HepG2 (cell line): ENCODE data around the gene SCRT2. TPM values are rescaled to one million over a fixed set of nuclear protein-coding genes. Genes with fewer than 3 reads are reported as not detected.

Experiments
- CCDC6 ChIP-seq: sonication (generic); formaldehyde crosslinking; IDR thresholded peaks from 2 replicates; pipeline ENCODE4 v1.8.1; 2022; ENCODE audit warnings: mild to moderate bottlenecking, missing genetic modification reagents, moderate library complexity
- CSRNP1 ChIP-seq: sonication (generic); formaldehyde crosslinking; IDR thresholded peaks from 2 replicates; pipeline ENCODE4 v1.8.1; 2023; ENCODE audit warnings: mild to moderate bottlenecking, missing genetic modification reagents
- EHMT2 ChIP-seq: fragments of 200-600 bp; sonication (generic); IDR thresholded peaks from 2 replicates; pipeline ENCODE4 v1.7.0; 2017; ENCODE audit warnings: antibody characterized with exemption, low read depth, low read length, borderline replicate concordance
- FOXC1 ChIP-seq: sonication (generic); formaldehyde crosslinking; IDR thresholded peaks from 2 replicates; pipeline ENCODE4 v1.8.0; 2022; ENCODE audit warnings: mild to moderate bottlenecking, missing genetic modification reagents, borderline replicate concordance
- HINFP ChIP-seq: sonication (generic); formaldehyde crosslinking; IDR thresholded peaks from 2 replicates; pipeline ENCODE4 v1.4.0; 2020; ENCODE audit warnings: low read depth, mild to moderate bottlenecking, missing genetic modification reagents
- HNF1B ChIP-seq: sonication (generic); formaldehyde crosslinking; IDR thresholded peaks from 2 replicates; pipeline ENCODE4 v1.5.1; 2020; ENCODE audit warnings: mild to moderate bottlenecking, moderate library complexity, missing genetic modification reagents
- SMAD3 ChIP-seq: sonication (generic); formaldehyde crosslinking; IDR thresholded peaks from 2 replicates; pipeline ENCODE4 v1.4.0; 2020; ENCODE audit warnings: missing genetic modification reagents
- SYNCRIP ChIP-seq: fragments of 200-400 bp; formaldehyde crosslinking; IDR thresholded peaks from 2 replicates; pipeline ENCODE4 v1.6.1; 2018; ENCODE audit warnings: mild to moderate bottlenecking, low read depth, low read length; ENCODE audit not compliant: insufficient read depth
- TP53 ChIP-seq: sonication (generic); formaldehyde crosslinking; conservative IDR thresholded peaks from 2 replicates; pipeline ENCODE4 v1.4.0; 2020; ENCODE audit warnings: missing genetic modification reagents
- ZNF251 ChIP-seq: sonication (generic); formaldehyde crosslinking; IDR thresholded peaks from 2 replicates; pipeline ENCODE4 v1.9.0; 2021; ENCODE audit warnings: mild to moderate bottlenecking, missing genetic modification reagents
- ZNF256 ChIP-seq: sonication (generic); formaldehyde crosslinking; conservative IDR thresholded peaks from 2 replicates; pipeline ENCODE4 v1.4.0; 2020; ENCODE audit warnings: missing genetic modification reagents
- ZNF644 ChIP-seq: IDR thresholded peaks from 2 replicates; pipeline ENCODE4 v1.6.1; 2016; ENCODE audit warnings: low read depth
- ZNF7 ChIP-seq: IDR thresholded peaks from 2 replicates; pipeline ENCODE4 v1.6.1; 2016; ENCODE audit warnings: missing biosample characterization, missing genetic modification reagents
- ZNF839 ChIP-seq: sonication (generic); formaldehyde crosslinking; IDR thresholded peaks from 2 replicates; pipeline ENCODE4 v1.4.0; 2020; ENCODE audit warnings: missing genetic modification reagents, mild to moderate bottlenecking, borderline replicate concordance
- polyA plus RNA-seq, 8 experiments: library from polyadenylated mRNA; depleted of rRNA in 3 of 8; stranded (reverse) in 7 of 8; unstranded in 1 of 8; fragments of >200 nt; fragmentation: Illumina TruSeq in 4 of 8; extraction: Trizol in 4 of 8; gene quantifications; 2 replicates each; pipeline versions ENCODE4 v1.2.1 to v1.2.3, GENCODE V29; 2011 to 2016; ENCODE audit warnings: low read depth in 4 of 8, missing spikeins in 1 of 8, mixed read lengths in 1 of 8; ENCODE audit not compliant: insufficient read depth in 1 of 8
- total RNA-seq, 5 experiments: library from RNA; depleted of rRNA; stranded (reverse); fragments of >200 nt; fragmentation: Illumina TruSeq; extraction: Trizol; gene quantifications; 2 replicates each; pipeline ENCODE4 v1.2.3, GENCODE V29; 2016; ENCODE audit warnings: low read depth in 1 of 5
- TF ChIP-seq, protein P1 (sequence below): IDR thresholded peaks from 2 replicates; pipeline ENCODE4 v1.6.1; 2018; ENCODE audit warnings: missing genetic modification reagents
- TF ChIP-seq, protein P2 (sequence below): sonication (generic); formaldehyde crosslinking; IDR thresholded peaks from 2 replicates; pipeline ENCODE4 v1.5.0; 2020; ENCODE audit warnings: missing genetic modification reagents
- TF ChIP-seq, protein P3 (sequence below): sonication (generic); formaldehyde crosslinking; IDR thresholded peaks from 2 replicates; pipeline ENCODE4 v1.4.0; 2020; ENCODE audit warnings: missing genetic modification reagents, borderline replicate concordance

The SCRT2 gene
- total and polyA plus RNA-seq, 2 of the 13 experiments (the other 11 are each of a cell fraction or from before 2014, with no cell fraction given), result not detected

DNA sequence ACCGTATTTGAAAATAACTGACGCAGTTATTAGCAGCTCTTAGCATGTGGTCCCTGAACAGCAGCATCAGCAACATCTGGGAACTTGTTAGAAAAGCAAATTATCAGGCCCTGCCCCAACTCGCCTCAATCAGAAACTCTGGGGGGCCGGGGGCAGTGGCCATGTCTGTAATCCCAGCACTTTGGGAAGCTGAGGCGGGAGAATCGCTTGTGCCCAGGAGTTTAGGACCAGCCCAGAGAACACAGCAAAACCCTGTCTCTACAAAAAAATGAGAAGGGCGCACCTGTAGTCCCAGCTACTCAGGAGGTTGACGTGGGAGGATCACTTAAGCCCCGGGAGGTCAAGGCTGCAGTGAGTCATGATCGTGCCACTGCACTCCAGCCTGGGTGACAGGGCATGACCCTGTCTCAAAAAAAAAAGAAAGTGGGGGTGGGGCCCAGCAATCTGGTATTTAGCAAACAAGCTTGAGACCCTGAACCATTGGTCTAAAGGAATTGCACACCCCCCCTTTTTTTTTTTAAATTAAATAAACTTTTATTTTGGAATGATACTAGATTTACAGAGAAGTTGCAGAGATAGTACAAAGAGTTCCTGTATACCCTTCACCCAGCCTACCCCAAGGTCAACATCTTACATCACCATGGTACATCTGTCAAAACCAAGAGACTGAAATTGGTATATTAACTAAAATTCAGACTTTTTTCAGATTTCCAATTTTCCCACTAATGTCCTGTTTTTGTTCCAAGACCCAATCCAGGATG is 29.3 kb downstream of the SCRT2 start (continued):
- TF ChIP-seq CSRNP1 (CRISPR knock-in tag), result no peak
- no peak for TF ChIP-seq CCDC6 (CRISPR knock-in tag)
- TF ChIP-seq, protein P1, sequence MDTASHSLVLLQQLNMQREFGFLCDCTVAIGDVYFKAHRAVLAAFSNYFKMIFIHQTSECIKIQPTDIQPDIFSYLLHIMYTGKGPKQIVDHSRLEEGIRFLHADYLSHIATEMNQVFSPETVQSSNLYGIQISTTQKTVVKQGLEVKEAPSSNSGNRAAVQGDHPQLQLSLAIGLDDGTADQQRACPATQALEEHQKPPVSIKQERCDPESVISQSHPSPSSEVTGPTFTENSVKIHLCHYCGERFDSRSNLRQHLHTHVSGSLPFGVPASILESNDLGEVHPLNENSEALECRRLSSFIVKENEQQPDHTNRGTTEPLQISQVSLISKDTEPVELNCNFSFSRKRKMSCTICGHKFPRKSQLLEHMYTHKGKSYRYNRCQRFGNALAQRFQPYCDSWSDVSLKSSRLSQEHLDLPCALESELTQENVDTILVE (CRISPR knock-in tag), result peak; percentile 14; the same call in 1 of the 2 replicates
- TF ChIP-seq, protein P2, sequence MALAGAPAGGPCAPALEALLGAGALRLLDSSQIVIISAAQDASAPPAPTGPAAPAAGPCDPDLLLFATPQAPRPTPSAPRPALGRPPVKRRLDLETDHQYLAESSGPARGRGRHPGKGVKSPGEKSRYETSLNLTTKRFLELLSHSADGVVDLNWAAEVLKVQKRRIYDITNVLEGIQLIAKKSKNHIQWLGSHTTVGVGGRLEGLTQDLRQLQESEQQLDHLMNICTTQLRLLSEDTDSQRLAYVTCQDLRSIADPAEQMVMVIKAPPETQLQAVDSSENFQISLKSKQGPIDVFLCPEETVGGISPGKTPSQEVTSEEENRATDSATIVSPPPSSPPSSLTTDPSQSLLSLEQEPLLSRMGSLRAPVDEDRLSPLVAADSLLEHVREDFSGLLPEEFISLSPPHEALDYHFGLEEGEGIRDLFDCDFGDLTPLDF (CRISPR knock-in tag), result no peak
- TF ChIP-seq ZNF644, result no peak
- no peak for TF ChIP-seq EHMT2
- TF ChIP-seq SMAD3 (CRISPR knock-in tag), result no peak
- TF ChIP-seq HINFP (CRISPR knock-in tag), result no peak
- TF ChIP-seq ZNF256, result no peak
- no peak for TF ChIP-seq SYNCRIP
- TF ChIP-seq ZNF7 (CRISPR knock-in tag), result no peak
- TF ChIP-seq TP53 (CRISPR knock-in tag), result no peak
- TF ChIP-seq, protein P3, sequence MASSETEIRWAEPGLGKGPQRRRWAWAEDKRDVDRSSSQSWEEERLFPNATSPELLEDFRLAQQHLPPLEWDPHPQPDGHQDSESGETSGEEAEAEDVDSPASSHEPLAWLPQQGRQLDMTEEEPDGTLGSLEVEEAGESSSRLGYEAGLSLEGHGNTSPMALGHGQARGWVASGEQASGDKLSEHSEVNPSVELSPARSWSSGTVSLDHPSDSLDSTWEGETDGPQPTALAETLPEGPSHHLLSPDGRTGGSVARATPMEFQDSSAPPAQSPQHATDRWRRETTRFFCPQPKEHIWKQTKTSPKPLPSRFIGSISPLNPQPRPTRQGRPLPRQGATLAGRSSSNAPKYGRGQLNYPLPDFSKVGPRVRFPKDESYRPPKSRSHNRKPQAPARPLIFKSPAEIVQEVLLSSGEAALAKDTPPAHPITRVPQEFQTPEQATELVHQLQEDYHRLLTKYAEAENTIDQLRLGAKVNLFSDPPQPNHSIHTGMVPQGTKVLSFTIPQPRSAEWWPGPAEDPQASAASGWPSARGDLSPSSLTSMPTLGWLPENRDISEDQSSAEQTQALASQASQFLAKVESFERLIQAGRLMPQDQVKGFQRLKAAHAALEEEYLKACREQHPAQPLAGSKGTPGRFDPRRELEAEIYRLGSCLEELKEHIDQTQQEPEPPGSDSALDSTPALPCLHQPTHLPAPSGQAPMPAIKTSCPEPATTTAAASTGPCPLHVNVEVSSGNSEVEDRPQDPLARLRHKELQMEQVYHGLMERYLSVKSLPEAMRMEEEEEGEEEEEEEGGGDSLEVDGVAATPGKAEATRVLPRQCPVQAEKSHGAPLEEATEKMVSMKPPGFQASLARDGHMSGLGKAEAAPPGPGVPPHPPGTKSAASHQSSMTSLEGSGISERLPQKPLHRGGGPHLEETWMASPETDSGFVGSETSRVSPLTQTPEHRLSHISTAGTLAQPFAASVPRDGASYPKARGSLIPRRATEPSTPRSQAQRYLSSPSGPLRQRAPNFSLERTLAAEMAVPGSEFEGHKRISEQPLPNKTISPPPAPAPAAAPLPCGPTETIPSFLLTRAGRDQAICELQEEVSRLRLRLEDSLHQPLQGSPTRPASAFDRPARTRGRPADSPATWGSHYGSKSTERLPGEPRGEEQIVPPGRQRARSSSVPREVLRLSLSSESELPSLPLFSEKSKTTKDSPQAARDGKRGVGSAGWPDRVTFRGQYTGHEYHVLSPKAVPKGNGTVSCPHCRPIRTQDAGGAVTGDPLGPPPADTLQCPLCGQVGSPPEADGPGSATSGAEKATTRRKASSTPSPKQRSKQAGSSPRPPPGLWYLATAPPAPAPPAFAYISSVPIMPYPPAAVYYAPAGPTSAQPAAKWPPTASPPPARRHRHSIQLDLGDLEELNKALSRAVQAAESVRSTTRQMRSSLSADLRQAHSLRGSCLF (CRISPR knock-in tag), result no peak
- TF ChIP-seq HNF1B (CRISPR knock-in tag), result no peak
- no peak for TF ChIP-seq FOXC1
- TF ChIP-seq ZNF839 (CRISPR knock-in tag), result no peak
- no peak for TF ChIP-seq ZNF251 (CRISPR knock-in tag)
